Activated CD4-positive, alpha-beta T cell treated with anti-CD3 and anti-CD28 coated beads for 24 hours (primary cell): ENCODE measurements around the gene UNC13B.
"Not testable (repeated sequence)": the region's sequence is repeated elsewhere in the genome, so short reads cannot be mapped to it uniquely, and the experiment has no call there.

ENCODE experiments used
- DNase-seq, 2 donors: peaks; one replicate each; pipeline ENCODE4 v3.0.0-alpha.2; 2020; ENCODE audit warnings: low read depth in 2 of 2

The UNC13B gene

GRCh38 chr9:35374910-35375309 lies 213.1 kb downstream of the UNC13B start:
- DNase-seq = no peak

DNA sequence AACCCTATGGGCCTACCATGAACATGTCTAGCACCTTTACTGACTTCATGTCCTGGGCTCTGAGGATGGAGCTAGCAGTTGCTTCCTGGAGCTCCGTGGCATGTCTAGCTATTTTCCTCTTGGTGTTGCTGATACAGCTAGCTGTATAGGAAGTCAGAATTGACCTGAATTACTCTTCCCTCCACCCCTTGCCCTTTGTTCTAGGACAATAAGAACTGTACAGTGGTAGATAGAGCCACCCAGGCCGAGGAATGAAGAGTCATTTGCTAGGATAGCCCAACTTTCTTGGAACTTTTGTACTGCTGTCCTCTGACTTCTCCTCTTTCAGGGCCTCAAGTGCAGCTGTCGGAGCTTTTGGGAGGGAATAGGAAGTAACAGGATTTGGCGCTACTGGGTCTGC lies 218.2 kb downstream of the UNC13B start:
- no peak for DNase-seq

DNA sequence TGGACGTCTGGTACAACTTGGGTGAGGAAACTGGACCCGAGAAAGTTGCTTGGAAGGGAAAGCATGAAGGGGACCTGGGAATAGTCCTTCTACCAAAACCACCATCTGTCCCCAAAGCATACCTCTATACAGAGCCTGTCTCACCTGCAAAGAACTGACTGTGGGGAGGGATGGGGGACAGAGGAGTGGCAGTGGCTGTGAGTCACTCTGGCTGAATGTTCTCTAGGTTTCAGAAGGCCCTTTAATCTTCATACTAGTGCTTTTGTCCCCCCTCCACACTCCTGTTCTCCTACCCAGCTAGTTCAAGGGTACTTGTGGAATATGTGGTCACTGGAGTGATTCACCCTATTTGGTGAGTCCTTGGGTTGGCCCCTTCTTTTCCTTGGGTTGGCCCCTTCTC lies 218.8 kb downstream of the UNC13B start:
- no peak for DNase-seq

GRCh38 chr9:35385042-35385441 lies 223.2 kb downstream of the UNC13B start:
- DNase-seq = no peak

DNA sequence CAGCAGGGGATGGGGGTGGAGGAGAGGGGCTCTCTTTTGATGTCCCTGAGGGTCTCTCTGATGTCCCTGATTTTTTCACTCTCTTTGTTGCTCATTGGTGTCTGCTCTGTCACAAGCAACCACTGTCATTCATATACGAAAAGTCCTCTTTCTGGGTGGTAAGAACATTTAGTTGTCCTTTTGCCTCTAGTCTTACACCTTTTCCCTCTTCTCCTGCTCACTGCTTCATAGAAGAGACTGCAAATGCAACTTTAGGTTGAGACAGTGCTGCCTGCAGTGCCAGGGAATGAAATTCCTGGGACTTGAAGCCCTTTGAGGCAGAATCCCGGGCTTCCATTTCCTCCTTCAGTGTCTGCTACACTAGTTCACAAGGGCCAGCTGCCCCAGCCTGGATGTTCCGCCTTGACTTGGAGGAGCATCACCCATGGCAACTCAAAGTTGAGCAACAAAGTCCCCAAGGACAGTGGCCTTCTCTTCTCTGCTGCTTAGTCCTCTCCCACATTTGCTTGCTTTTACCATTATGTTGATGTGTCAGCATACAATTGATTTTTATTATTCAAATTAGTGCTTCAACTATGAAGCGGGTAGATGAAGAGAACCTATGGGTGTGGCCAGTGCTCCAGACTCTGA lies 233.4 kb downstream of the UNC13B start:
- DNase-seq = no peak

DNA sequence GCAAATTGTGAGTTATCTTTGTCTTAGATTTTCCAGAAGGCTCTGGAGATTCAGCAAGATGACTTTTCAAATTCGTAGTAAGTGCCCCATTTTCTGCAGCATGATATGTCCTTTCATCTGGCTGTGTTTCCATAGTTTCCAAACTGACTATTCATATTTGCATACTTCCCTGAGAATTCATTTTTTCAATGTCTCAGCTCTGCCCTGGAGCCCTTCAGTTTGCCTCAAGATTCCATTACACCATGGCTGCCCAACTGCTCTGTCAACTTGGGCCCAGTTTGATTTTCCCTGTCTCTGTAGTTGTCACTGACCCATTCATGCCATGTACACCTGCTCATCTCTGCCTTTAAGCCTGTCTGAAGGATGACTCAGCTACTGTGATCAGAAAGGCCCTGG lies 233.9 kb downstream of the UNC13B start:
- DNase-seq = no peak

DNA sequence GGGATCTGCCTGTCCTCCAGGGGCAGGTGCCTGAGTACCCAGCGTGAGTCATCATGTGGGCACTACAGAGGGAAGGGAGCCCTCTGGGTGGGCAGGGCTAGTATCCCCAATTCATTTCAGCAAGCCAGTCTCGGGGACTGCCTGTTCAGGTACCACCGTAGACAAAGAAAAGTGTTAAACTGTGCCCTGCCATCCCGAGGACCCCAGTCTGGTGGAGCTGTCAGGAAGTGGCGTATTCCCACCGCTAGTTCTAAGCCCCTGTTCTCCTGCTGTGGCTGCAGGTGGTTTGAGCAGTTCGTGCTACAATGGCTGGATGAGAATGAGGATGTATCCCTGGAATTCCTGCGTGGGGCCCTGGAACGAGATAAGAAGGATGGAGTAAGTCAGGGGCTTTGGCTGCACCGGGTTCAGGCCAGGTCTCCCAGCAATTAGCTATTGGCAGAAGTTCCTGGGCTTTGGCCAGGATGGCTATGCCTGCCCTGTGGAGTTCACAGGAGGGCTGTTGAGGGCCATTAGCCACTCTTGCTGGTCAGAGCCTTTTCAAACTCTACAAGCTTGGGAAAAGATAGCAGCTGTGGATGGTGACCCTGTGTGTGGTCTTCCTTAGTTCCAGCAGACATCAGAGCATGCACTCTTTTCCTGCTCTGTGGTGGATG lies 234.9 kb downstream of the UNC13B start:
- no peak for DNase-seq

DNA sequence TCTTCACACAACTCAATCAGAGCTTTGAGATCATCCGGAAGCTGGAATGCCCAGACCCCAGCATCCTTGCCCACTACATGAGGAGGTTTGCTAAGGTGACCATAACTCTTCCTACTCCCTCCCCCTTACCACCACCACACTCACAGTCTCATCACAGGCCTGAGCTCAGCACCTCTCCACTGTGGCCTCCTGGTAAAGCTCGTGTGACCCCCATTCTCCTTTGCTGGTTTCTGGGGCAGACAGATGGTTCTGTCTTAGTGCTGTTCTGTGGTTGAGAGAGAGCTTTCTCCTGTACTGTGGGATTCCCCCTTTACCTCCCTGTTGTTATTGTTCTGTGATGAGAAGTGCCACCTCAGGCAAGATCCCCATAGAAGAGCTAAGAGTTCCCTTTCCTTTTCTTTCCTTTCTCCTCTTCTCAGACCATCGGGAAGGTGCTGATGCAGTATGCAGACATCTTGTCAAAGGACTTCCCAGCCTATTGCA lies 235.4 kb downstream of the UNC13B start:
- no peak for DNase-seq

DNA sequence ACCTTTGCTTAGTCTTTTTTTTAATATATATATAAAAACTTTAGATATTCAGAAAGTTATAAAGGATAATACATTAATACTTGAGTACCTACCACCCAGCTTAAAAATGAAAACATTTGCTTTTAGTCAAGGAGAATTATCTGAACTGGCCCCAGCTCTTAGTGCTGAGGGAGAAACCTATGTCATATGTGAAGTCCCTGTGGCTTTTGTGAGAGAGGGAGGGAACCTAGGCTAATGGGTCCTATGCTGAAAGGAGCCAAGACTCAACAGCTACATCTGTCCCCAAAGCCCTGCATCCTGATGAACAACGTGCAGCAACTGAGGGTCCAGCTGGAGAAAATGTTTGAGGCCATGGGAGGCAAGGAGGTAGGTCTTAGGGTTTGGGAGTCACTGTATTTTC lies 236.1 kb downstream of the UNC13B start:
- no peak for DNase-seq

- DNase-seq = no peak
These were observed 237.0 kb downstream of the UNC13B start for GRCh38 chr9:35398651-35399335.

GRCh38 chr9:35404865-35405264 lies 243.1 kb downstream of the UNC13B start:
- no peak for DNase-seq

- peak; percentile 16 to 27 for DNase-seq
These were observed 244.6 kb downstream of the UNC13B start for GRCh38 chr9:35406183-35406959.

GRCh38 chr9:35407846-35408245 lies 246.0 kb downstream of the UNC13B start:
- no peak for DNase-seq

DNA sequence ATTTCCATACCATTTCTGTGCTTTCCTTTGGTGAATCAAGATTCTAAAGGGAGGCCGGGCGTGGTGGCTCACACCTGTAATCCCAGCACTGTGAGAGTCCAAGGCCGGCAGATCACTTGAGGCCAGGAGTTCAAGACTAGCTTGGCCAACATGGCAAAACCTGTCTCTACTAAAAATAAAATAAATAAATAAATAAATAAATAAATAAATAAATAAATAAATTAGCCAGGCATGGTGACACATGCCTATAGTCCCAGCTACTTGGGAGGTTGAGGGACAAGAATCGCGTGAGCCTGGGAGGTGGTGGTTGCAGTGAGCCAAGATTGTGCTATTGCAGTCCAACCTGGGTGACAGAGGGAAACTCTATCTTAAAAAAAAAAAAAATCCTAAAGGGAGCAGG lies 247.6 kb downstream of the UNC13B start:
- DNase-seq = not testable (repeated sequence)

DNA sequence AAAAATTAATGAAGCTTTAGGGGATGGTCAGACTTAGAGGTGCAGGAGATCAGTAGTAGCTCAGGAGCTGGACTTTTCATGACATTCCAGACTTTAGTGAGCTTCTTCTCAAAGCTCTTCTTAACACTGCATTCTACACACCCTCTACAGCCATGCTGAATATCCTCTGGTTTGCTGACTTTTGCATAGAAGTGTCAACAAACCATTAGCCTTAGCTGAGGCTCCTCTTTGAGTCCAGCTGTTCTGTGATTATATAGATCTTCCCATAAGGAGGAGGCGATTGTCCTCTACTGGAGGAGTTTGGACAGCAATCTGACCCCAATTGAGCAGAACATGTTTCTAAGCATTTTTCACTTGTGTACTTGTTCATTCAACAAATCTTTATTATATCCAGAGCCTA lies 253.1 kb downstream of the UNC13B start:
- no peak for DNase-seq

DNA sequence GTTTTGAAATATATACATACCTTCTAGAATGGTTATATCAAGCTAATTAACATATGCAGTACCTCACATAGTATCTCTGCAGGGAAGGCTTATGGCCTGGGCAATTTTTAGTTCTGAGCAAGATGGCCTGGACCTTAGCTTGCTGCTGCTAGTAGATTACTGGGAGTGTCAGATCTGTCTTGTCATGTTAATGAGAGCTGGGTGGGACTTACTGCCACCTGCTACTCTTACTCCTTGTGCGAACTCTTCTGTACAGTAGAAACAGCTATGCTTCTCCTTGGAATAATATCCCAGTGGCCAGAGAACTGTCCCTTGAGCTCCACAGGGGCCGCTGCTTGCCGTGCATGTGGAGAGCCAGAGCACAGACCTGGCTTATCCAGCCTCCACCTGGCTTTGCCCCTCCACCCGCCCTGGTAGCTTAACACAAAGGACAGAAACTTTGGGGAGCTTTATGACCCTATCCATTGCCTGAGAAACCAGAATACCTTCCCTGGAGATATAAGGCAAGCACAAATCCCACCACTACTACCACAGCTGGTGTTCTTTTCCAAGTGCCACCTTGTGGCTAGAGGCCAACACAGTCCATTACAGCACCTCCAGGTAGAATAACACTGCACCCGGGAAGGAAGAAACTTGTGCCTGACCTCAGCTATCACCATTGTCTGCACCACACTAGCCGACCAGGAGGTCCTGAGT lies 253.7 kb downstream of the UNC13B start:
- DNase-seq = no peak

GRCh38 chr9:35416098-35416427 lies 254.3 kb downstream of the UNC13B start:
- DNase-seq = no peak

GRCh38 chr9:35422346-35422745 lies 260.5 kb downstream of the UNC13B start:
- no peak for DNase-seq

GRCh38 chr9:35422753-35423152 lies 260.9 kb downstream of the UNC13B start:
- no peak for DNase-seq

DNA sequence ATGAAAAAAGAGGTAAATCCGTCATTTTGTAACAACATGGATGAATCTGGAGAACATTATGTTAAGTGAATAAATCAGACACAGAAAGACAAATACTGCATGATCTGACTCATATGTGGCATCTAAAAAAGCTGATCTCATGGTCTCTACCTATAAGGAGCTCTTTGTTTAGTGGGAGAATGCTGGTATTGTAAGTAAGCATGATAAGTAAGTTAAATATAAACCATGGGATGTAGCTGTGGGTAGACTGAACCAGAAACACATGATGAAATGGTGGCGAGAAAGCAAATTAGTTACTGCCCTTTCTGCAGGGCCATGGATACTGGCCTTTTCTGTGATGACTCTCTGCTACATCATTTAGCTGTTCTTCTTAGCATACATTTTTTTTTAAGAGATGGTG lies 261.7 kb downstream of the UNC13B start:
- no peak for DNase-seq

DNA sequence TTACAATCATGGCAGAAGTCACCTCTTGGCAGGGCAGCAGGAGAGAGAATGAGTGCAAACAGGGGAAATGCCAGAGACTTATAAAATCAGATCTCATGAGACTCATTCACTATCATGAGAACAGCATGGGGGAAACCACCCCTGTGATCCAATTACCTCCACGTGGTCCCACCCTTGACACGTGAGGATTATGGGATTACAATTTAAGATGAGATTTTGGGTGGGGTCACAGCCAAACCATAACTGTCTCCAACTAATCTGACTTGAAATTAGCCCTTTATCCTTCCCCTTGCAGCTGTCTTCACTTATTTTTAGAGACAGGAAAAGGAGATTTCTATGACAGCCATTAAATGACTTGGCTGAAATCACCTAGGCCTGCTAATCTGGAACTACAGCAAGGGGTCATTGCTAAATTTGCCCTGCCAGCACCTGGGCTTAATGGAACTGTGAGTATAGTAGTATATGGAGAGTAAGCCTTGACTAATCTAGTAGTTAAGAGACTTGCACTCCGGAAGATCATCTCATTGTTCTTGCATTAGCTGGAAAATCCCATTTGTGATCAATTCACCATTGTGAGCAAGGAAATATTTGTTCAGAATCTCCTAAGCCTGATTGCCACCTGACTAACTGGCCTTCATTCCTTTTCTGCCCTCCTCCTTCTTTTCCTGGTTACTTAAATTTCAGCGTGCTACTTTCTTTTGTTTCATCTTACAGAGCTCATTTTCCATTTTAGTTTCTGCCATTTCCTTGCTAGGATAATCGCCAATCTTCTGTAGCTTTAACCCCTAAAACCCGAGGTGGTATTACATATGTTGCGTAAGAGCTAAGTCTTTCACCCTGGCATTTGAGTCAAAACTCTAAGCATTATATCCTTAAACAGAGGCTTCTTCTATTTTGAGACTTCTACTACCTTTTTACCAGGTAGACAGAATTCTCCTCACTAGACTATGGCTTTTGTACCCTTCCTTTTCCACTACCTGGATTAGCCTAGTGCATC lies 262.8 kb downstream of the UNC13B start:
- no peak for DNase-seq
